Measurements from ENCODE around the gene SLC5A10.
"Not testable (repeated sequence)": the region's sequence is repeated elsewhere in the genome, so short reads cannot be mapped to it uniquely, and the experiment has no call there.

Gene SLC5A10

DNA sequence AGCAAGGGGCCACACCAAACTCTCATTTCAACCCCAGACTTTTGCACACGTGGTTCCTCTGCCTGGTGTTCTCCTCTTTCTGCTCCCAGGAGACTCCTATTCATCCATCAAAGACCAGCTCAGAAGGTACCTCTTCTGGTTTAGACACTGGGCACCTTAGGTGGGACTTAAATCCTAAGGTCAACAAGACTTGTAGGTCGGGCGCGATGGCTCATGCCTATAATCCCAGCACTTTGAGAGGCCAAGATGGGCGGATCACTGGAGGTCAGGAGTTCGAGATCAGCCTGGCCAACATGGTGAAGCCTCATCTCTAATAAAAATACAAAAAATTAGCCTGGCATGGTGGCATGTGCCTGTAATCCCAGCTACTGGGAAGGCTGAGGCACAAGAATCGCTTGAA lies 95.5 kb downstream of the SLC5A10 start:
- not testable (repeated sequence) for DNase-seq

DNA sequence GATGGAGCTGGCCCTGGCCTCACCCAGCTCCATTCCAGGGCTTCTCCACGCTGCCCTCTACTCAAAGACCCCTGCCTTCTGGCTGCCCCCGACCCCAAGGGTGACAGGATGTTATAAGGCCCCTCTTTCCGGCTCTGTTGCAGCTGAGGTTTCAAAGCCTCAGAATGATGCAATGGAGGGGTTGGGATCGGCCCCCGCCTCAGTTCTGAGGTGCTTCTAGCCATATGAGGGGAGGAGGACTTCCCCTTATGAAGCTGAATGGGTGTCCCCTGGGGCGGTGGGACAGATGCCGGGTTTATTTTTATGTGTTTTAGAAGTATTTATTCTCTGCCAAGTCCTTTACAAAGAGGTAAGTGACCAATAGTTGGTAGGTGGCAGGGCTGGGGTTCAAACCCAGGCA lies 96.9 kb downstream of the SLC5A10 start:
- not testable (repeated sequence) for DNase-seq

DNA sequence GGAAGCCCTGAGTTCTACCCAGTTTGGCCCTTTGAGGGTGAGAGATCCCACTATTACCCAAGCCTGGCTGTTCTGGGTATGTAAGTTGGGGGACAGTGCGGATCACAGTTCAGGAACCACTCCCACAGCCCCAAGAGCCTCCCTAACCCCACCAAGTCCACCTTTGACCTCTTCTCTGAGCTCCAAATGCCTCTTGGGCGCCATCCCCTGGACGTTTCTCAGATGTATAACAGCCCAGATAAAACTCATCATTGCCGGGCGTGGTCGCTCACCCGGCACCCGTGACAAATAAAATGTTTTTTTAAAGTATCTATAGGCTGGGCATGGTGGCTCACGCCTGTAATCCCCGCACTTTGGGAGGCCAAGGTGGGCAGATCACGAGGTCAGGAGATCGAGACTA lies 103.5 kb downstream of the SLC5A10 start:
- not testable (repeated sequence) for DNase-seq

DNA sequence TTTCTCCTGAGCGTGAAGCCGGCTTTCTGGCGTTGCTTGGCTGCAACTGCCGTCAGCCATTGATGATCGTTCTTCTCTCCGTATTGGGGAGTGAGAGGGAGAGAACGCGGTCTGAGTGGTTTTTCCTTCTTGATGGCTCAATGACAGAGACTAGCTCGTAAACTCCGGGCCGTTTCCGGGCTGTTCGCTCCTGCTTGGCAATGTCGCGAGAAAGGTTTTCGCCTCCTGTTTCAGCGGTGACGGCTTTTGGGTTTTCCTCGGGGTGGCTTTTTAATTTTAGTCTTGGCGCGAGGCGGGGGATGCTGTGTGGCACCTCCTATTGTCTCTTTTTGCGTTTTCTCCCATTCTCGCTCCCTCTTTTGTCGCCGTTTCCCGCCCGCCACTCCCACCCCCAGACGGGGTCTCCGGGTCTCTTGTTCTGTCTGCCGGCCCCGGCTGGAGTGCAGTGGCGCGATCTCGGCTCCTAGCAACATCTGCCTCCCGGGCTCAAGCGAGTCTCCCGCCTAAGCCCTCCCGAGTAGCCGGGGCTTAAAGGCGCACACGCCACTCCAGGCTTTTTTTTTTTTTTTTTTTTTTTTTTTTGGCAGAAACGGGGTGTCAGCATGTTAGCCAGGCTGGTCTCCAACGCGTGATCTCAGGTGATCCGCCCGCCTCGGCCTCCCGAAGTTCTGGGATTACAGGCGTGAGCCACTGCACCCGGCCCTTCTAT lies 110.2 kb downstream of the SLC5A10 start:
- not testable (repeated sequence) for DNase-seq

DNA sequence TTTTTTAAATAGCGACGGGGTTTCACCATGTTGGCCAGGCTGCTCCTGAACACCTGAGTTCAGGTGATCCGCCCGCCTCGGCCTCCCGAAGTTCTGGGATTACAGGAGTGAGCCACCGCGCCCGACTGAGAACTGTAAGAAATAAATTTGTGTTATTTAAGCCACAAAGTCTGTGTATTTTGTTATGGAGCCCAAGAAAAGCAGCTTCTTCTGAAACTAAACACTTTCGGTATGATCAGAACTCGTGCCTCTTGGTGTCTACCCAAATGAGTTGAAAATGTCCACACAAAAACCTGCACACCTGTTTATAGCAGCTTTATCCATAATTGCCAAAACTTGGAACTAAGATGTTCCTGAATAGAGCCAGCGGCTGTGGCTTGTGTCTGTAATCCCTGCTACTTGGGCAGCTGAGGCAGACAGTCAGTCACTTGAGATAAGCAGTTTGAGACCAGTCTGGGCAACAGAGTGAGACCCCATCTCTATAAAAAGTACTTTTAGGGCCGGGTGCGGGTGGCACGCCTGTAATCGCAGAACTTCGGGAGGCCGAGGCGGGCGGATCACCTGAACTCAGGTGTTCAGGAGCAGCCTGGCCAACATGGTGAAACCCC lies 110.9 kb downstream of the SLC5A10 start:
- not testable (repeated sequence) for DNase-seq

DNA sequence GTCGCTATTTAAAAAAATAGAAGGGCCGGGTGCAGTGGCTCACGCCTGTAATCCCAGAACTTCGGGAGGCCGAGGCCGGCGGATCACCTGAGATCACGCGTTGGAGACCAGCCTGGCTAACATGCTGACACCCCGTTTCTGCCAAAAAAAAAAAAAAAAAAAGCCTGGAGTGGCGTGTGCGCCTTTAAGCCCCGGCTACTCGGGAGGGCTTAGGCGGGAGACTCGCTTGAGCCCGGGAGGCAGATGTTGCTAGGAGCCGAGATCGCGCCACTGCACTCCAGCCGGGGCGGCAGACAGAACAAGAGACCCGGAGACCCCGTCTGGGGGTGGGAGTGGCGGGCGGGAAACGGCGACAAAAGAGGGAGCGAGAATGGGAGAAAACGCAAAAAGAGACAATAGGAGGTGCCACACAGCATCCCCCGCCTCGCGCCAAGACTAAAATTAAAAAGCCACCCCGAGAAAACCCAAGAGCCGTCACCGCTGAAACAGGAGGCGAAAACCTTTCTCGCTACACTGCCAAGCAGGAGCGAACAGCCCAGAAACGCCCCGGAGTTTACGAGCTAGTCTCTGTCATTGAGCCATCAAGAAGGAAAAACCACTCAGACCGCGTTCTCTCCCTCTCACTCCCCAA lies 111.5 kb downstream of the SLC5A10 start:
- DNase-seq = not testable (repeated sequence)

DNA sequence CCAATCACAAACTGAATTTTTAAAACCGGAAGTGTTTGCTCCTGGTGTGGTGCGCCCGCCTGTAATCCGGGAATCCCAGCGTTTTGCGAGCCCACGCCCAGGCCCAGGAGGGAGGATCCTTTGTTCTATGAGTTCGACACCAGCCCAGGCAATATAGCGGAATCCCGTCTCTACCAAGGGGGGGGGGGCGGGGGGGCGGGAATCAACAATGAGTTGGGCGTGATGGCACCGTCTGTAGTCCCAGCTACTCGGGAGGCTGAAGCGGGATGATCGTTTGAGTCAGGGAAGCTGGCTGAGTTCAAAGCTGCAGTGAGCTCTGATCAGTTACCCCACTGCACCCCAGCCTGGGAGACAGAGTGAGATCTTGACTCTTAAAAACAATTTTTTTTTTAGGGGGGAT lies 112.4 kb downstream of the SLC5A10 start:
- not testable (repeated sequence) for DNase-seq

DNA sequence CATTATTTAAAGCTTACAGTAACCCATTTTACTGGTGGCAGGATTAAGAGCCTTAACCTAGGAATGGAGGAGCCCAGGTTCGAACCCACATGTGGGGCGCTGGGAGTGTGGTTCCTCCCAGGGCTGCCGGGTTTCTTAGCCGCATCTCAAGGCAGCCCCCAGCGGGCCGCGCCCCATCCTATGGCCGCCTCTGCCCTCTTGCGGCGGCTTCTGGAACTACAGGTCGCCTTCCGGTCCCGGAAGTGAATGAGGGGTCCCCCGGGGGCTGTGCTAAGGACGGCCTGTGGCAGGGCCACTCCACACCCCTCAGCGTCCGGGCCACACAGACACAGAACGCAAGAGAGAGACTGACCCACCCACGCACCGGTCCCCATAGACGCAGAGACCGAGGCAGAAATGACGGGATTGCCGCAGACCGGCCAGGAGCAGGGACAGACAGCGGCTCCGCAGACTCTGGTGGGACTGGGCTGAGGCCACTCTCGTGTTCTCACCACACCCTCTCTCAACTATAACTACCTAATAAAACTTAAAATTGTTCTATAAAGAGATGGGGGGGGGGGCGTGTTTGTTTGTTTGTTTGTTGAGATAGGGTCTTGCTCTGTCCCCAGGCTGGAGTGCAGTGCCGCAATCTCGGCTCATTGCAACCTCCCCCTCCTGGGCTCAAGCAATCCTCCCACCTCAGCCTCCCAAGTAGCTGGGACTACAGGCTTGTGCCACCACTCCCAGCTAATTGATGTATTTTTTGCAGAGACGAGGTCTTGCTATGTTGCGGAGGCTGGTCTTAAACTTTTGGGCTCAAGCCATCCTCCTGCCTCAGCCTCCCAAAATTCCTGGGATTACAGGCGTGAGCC lies 118.6 kb downstream of the SLC5A10 start:
- not testable (repeated sequence) for DNase-seq

All from NCI-H446 (cell line).